ENCODE results near the gene DPH3.

Gene DPH3

GRCh38 chr3:16290827-16291196 is 26.1 kb upstream of the DPH3 start:
- no peak for DNase-seq (ENCODE audit: low spot score)

- DNase-seq (ENCODE audit: low spot score), result peak; percentile 75
These were observed 25.5 kb upstream of the DPH3 start for GRCh38 chr3:16290007-16290826.

- peak; percentile 25 for DNase-seq (ENCODE audit: low spot score)
These were observed 24.6 kb upstream of the DPH3 start for GRCh38 chr3:16289144-16289889.

- DNase-seq (ENCODE audit: low spot score), result no peak
These were observed 23.9 kb upstream of the DPH3 start for GRCh38 chr3:16288664-16289063.

GRCh38 chr3:16286751-16287543 is 22.2 kb upstream of the DPH3 start:
- DNase-seq (ENCODE audit: low spot score), result peak; percentile 18

GRCh38 chr3:16286161-16286560 is 21.4 kb upstream of the DPH3 start:
- DNase-seq (ENCODE audit: low spot score), result no peak

GRCh38 chr3:16284633-16285032 is 19.9 kb upstream of the DPH3 start:
- DNase-seq (ENCODE audit: low spot score), result no peak

GRCh38 chr3:16280671-16281070 is 15.9 kb upstream of the DPH3 start:
- DNase-seq (ENCODE audit: low spot score), result no peak

- no peak for DNase-seq (ENCODE audit: low spot score)
These were observed 14.5 kb upstream of the DPH3 start for GRCh38 chr3:16279010-16279801.

- no peak for DNase-seq (ENCODE audit: low spot score)
These were observed 12.7 kb upstream of the DPH3 start for GRCh38 chr3:16277471-16277870.

GRCh38 chr3:16273867-16274266 is 9.1 kb upstream of the DPH3 start:
- DNase-seq (ENCODE audit: low spot score), result no peak

- DNase-seq (ENCODE audit: low spot score), result no peak
These were observed 7.8 kb upstream of the DPH3 start for GRCh38 chr3:16272588-16272987.

- no peak for DNase-seq (ENCODE audit: low spot score)
These were observed 6.1 kb upstream of the DPH3 start for GRCh38 chr3:16270855-16271254.

GRCh38 chr3:16266714-16267113 is 2.0 kb upstream of the DPH3 start:
- no peak for DNase-seq (ENCODE audit: low spot score)

GRCh38 chr3:16265455-16265786 is 678 bp upstream of the DPH3 start:
- no peak for DNase-seq (ENCODE audit: low spot score)

GRCh38 chr3:16264174-16264707 is 502 bp downstream of the DPH3 start:
- DNase-seq (ENCODE audit: low spot score), result peak; percentile 10

GRCh38 chr3:16262174-16262573 is 2.6 kb downstream of the DPH3 start:
- DNase-seq (ENCODE audit: low spot score), result no peak

GRCh38 chr3:16260046-16260445 is 4.7 kb downstream of the DPH3 start:
- no peak for DNase-seq (ENCODE audit: low spot score)

GRCh38 chr3:16258866-16259265 is 5.9 kb downstream of the DPH3 start:
- no peak for DNase-seq (ENCODE audit: low spot score)

GRCh38 chr3:16258177-16258576 is 6.6 kb downstream of the DPH3 start:
- DNase-seq (ENCODE audit: low spot score), result no peak

GRCh38 chr3:16257309-16257708 is 7.4 kb downstream of the DPH3 start:
- DNase-seq (ENCODE audit: low spot score), result no peak

GRCh38 chr3:16255726-16256125 is 9.0 kb downstream of the DPH3 start:
- no peak for DNase-seq (ENCODE audit: low spot score)

All from hematopoietic multipotent progenitor cell treated with erythropoietin and hydrocortisone succinate and interleukin-3 and kit ligand, for 15 days (in vitro differentiated cells).